Transverse colon (tissue), 3 donors: Measurements from ENCODE around the gene RBBP8.

ENCODE experiments used
- POLR2A ChIP-seq: fragments of 450-650 bp; IDR thresholded peaks from one replicate; pipeline ENCODE4 v1.6.1; 2016; ENCODE audit warnings: antibody characterized with exemption, mild to moderate bottlenecking, moderate library complexity
- TF ChIP-seq, protein P1 (sequence below), 5 experiments: fragments of 200-600 bp in 3 of 5; fragments of 450-650 bp in 2 of 5; sonication (generic) in 3 of 5; IDR thresholded peaks; 1 replicate in 2 of 5; 2 replicates in 3 of 5; pipeline ENCODE4 v1.5.1; 2016 to 2017; ENCODE audit warnings: antibody characterized with exemption in 5 of 5, inconsistent platforms in 3 of 5, mild to moderate bottlenecking in 2 of 5, moderate library complexity in 1 of 5

DNA sequence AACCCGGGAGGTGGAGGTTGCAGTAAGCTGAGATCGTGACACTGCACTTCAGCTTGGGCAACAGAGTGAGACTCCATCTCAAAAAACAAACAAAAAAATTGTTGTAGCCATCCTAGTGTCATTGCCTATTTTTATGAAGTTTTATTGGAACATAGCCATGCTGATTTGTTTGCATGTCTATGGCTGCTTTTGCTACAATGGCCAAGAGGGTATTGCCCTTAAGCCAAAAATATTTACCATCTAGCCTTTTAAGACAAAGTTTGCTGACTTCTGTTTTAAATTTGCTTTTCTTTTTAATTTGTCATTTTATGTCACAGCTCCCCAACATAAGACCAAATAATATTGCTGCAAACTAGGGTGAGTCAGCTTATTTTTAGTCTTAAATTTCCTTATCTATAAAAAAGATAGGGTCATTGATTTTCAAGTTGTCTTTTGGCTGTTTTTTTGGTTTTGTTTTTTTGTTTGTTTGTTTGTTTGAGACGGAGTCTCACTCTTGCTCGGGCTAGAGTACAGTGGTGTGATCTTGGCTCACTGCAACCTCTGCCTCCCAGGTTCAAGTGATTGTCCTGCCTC, 132.2 kb downstream of the RBBP8 start:
- no peak for TF ChIP-seq POLR2A
- TF ChIP-seq, protein P1, sequence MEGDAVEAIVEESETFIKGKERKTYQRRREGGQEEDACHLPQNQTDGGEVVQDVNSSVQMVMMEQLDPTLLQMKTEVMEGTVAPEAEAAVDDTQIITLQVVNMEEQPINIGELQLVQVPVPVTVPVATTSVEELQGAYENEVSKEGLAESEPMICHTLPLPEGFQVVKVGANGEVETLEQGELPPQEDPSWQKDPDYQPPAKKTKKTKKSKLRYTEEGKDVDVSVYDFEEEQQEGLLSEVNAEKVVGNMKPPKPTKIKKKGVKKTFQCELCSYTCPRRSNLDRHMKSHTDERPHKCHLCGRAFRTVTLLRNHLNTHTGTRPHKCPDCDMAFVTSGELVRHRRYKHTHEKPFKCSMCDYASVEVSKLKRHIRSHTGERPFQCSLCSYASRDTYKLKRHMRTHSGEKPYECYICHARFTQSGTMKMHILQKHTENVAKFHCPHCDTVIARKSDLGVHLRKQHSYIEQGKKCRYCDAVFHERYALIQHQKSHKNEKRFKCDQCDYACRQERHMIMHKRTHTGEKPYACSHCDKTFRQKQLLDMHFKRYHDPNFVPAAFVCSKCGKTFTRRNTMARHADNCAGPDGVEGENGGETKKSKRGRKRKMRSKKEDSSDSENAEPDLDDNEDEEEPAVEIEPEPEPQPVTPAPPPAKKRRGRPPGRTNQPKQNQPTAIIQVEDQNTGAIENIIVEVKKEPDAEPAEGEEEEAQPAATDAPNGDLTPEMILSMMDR (IDR thresholded peaks at IDR 0.05) = no peak
